ENCODE results near the gene GRIN2A.

GRCh38 chr16:9913604-9914326 lies 268.5 kb downstream of the GRIN2A start:
- TF ChIP-seq CTCF (optimal IDR thresholded peaks at IDR 0.05 in 1 of 3, IDR thresholded peaks at IDR 0.05 in 1 of 3, conservative IDR thresholded peaks at IDR 0.05 in 1 of 3; ENCODE audit: extremely low read depth in 1 of 3, insufficient read depth in 2 of 3, low read length in 3 of 3) (no peak), EZH2 (IDR thresholded peaks at IDR 0.05; ENCODE audit: low read length) (no peak)

Measured in keratinocyte (primary cell).